GM23248 (cell line): ENCODE results near the gene EPHA7. TPM values are rescaled to one million over a fixed set of nuclear protein-coding genes. Genes with fewer than 3 reads are reported as not detected.

ENCODE experiments used
- DNase-seq: peaks from one replicate; pipeline ENCODE4 v3.0.0-alpha.2; 2015
- H2AFZ ChIP-seq: fragments of 200-600 bp; sonication (generic); 2 replicates; pipeline ENCODE4 v1.6.1; 2016; ENCODE audit warnings: antibody characterized with exemption
- H3F3A ChIP-seq: fragments of 200-600 bp; sonication (generic); 2 replicates; pipeline ENCODE4 v1.6.1; 2016; ENCODE audit warnings: mild to moderate bottlenecking, antibody characterized with exemption, mixed run types; ENCODE audit not compliant: insufficient read depth
- H3K27ac ChIP-seq: fragments of 200-600 bp; sonication (generic); 2 replicates; pipeline ENCODE4 v1.5.1; 2016; ENCODE audit warnings: mild to moderate bottlenecking
- H3K27me3 ChIP-seq: fragments of 200-600 bp; sonication (generic); replicated peaks from 2 replicates; pipeline ENCODE4 v1.6.1; 2016; ENCODE audit warnings: mild to moderate bottlenecking; ENCODE audit not compliant: insufficient read depth
- H3K36me3 ChIP-seq: fragments of 200-600 bp; sonication (generic); 2 replicates; pipeline ENCODE4 v1.6.1; 2016; ENCODE audit warnings: low read depth, mild to moderate bottlenecking
- H3K4me1 ChIP-seq: fragments of 200-600 bp; sonication (generic); 2 replicates; pipeline ENCODE4 v1.6.1; 2016; ENCODE audit warnings: mild to moderate bottlenecking; ENCODE audit not compliant: insufficient read depth
- H3K4me2 ChIP-seq: fragments of 200-600 bp; sonication (generic); one replicate; pipeline ENCODE4 v1.6.1; 2016; ENCODE audit warnings: mild to moderate bottlenecking; ENCODE audit not compliant: unreplicated experiment
- H3K4me3 ChIP-seq: fragments of 200-600 bp; sonication (generic); 2 replicates; pipeline ENCODE4 v1.5.1; 2016; ENCODE audit warnings: mild to moderate bottlenecking
- H3K79me2 ChIP-seq: fragments of 200-600 bp; sonication (generic); 2 replicates; pipeline ENCODE4 v1.6.1; 2016; ENCODE audit warnings: mild to moderate bottlenecking; ENCODE audit not compliant: insufficient read depth
- H3K9ac ChIP-seq: fragments of 200-600 bp; sonication (generic); 2 replicates; pipeline ENCODE4 v1.6.1; 2016; ENCODE audit warnings: mild to moderate bottlenecking
- H3K9me2 ChIP-seq: fragments of 200-600 bp; sonication (generic); 2 replicates; pipeline ENCODE4 v1.6.1; 2016; ENCODE audit warnings: mixed run types, mild to moderate bottlenecking, moderate library complexity; ENCODE audit not compliant: insufficient read depth
- H3K9me3 ChIP-seq: fragments of 200-600 bp; sonication (generic); one replicate; pipeline ENCODE4 v1.6.1; 2017; ENCODE audit warnings: low read depth
- H4K20me1 ChIP-seq: fragments of 200-600 bp; sonication (generic); 2 replicates; pipeline ENCODE4 v1.6.0; 2016; ENCODE audit not compliant: insufficient read depth
- EZH2 ChIP-seq: fragments of 200-600 bp; sonication (generic); IDR thresholded peaks from 2 replicates; pipeline ENCODE4 v1.6.1; 2018; ENCODE audit warnings: antibody characterized with exemption, mild to moderate bottlenecking; ENCODE audit not compliant: insufficient read depth, poor library complexity, severe bottlenecking
- EZH2phosphoT487 ChIP-seq: fragments of 200-600 bp; sonication (generic); IDR thresholded peaks from 2 replicates; pipeline ENCODE4 v1.6.1; 2018; ENCODE audit warnings: antibody characterized with exemption, moderate library complexity, mild to moderate bottlenecking, low read depth; ENCODE audit not compliant: insufficient read depth
- WGBS, 2 experiments: methylation state at CpG; one replicate each; pipeline ENCODE4 v1.1.6; 2015 to 2017; ENCODE audit warnings: low lambda C conversion rate in 2 of 2, low coverage in 1 of 2; ENCODE audit errors: missing lambda C conversion rate in 2 of 2; 5-methylcytosine and 5-hydroxymethylcytosine counted together
- in situ Hi-C: fragments of 300-500 bp; cut with MboI; formaldehyde crosslinking; loops from 2 replicates; pipeline ENCODE4 v1.15.0; 2020
- polyA plus RNA-seq: library from polyadenylated mRNA; unstranded; fragments of >200 nt; fragmentation: Nextera tagmentation; extraction: Ambion mirVana; gene quantifications from 2 replicates; pipeline ENCODE4 v1.2.1, GENCODE V29; 2016
- total RNA-seq: library from RNA; depleted of rRNA; stranded (reverse); fragments of >200 nt; shearing (Covaris generic); gene quantifications from 2 replicates; pipeline ENCODE4 v1.2.3, GENCODE V29; 2014

Gene EPHA7
- total and polyA plus RNA-seq, 2 experiments from 2014 or later = not detected

DNA sequence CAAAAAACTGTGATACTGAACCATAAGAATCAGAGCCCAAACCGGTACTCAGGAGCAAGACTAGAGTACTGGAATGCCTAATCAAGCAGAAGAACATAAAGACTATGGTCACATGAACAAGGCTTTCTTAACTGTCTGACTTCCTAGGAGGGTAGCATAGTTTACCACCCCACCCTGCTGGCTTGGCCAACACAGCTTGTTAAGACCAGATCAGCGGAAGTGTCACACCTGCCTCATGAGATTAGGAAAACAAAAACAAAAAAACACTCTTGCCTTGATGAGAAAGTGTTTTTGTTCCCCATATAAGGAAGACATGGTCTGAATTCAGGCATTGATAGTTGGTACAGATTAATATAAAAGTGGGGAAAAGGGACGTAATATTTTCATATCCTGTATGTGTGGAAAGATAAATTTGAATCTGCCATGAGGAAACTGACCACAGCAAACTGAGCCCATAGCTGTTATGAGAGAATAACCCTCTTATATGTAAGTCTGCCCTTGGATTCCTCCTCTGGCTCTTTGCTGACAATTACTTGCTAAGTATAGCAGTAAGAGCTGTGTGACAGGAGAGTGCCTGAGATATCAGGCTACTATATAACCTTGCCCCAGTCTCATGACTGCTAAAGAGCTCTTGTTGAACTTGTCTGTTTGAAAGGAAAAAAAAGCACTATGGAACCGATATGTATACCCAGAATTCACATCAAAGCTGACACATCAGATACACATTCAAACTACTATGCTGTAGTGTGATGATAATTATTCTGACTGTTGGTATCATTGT is 197.1 kb downstream of the EPHA7 start:
- in situ Hi-C loops = no loop called here
- no peak for DNase-seq
- Histone ChIP-seq H4K20me1 (no peaks in the 10 kb centered on the region), H3K4me1 (no peaks in the 10 kb centered on the region), H3F3A (no peaks in the 10 kb centered on the region), H3K27me3 (no peaks in the 10 kb centered on the region), H3K79me2 (no peaks in the 10 kb centered on the region), H3K4me3 (no peak overlapping the region), H3K9me3 (no peaks in the 10 kb centered on the region), H3K4me2 (no peak overlapping the region), H3K36me3 (no peaks in the 10 kb centered on the region), H3K9ac (no peak overlapping the region), H2AFZ (no peak overlapping the region), H3K27ac (no peak overlapping the region), H3K9me2 (no peaks in the 10 kb centered on the region)
- TF ChIP-seq EZH2phosphoT487 = no peak
- TF ChIP-seq EZH2 = no peak
- 13 to 17% methylated on average over 4 of the region's 4 CpGs for WGBS, 2 experiments

- no peaks in the 10 kb centered on the region for H3F3A ChIP-seq
- no peak overlapping the region for H3K9ac ChIP-seq
- no peaks in the 10 kb centered on the region for H3K4me1 ChIP-seq
- H3K9me2 ChIP-seq = no peaks in the 10 kb centered on the region
- WGBS, 2 experiments = 19 to 31% methylated on average over 1 of the region's 1 CpG
- in situ Hi-C loops = no loop called here
- H4K20me1 ChIP-seq = no peaks in the 10 kb centered on the region
- H3K9me3 ChIP-seq = no peaks in the 10 kb centered on the region
- H2AFZ ChIP-seq = no peak overlapping the region
- H3K27ac ChIP-seq = no peak overlapping the region
- H3K4me3 ChIP-seq = no peak overlapping the region
- H3K36me3 ChIP-seq = no peaks in the 10 kb centered on the region
- DNase-seq = no peak
- no peak for TF ChIP-seq EZH2phosphoT487
- TF ChIP-seq EZH2 = no peak
- H3K79me2 ChIP-seq = no peaks in the 10 kb centered on the region
- H3K4me2 ChIP-seq = no peak overlapping the region
- no peaks in the 10 kb centered on the region for H3K27me3 ChIP-seq
These were observed 199.9 kb downstream of the EPHA7 start for GRCh38 chr6:93219447-93219846.

DNA sequence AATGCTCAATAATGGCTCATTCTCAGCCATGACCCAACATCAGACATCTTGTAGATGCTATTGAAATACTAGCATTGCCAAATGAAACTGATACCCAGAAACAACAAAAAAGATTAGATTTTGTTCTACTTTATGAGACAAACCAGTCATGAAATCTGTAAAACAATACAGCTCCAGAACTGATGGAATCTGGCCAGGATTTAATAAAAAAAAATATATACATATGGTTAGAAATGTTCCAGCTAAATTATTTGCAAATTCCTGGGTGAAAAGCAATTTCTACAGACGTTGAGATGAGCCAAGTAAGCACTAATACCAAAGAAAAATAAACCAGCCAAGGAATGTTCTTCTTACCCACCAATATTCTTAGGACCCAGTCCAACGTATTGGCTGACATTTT is 201.3 kb downstream of the EPHA7 start:
- no peak for DNase-seq
- H3K4me1 ChIP-seq = no peaks in the 10 kb centered on the region
- in situ Hi-C loops = no loop called here
- H3K9me3 ChIP-seq = no peaks in the 10 kb centered on the region
- no peaks in the 10 kb centered on the region for H3K36me3 ChIP-seq
- H3K79me2 ChIP-seq = no peaks in the 10 kb centered on the region
- no peaks in the 10 kb centered on the region for H3K27me3 ChIP-seq
- H3K9me2 ChIP-seq = no peaks in the 10 kb centered on the region
- no peak overlapping the region for H2AFZ ChIP-seq
- no peaks in the 10 kb centered on the region for H4K20me1 ChIP-seq
- TF ChIP-seq EZH2phosphoT487 = no peak
- no peak for TF ChIP-seq EZH2
- WGBS, 2 experiments = 0% methylated on average over 2 of the region's 2 CpGs
- H3K27ac ChIP-seq = no peak overlapping the region
- no peak overlapping the region for H3K4me2 ChIP-seq
- H3K4me3 ChIP-seq = no peak overlapping the region
- no peaks in the 10 kb centered on the region for H3F3A ChIP-seq
- no peak overlapping the region for H3K9ac ChIP-seq

DNA sequence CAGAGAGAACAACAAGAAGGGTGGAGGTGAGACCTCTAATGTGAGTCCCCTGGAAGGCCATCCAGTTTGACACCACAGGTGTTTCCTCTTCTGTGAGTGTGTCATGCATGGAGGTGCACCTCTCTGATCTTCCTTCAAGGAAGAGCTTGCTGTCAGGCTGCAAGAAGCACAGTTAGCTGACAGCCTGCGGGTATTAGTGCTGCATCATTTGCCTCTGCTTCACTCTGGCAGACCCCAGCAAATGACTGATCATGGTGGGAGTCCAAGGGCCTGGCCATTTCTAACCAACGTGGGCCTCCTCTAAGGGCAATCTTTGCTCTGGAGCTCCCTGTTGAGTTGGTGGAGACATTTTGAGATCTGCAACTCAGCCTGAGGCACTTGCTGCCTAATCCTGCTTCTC is 206.3 kb downstream of the EPHA7 start:
- no peaks in the 10 kb centered on the region for H3K79me2 ChIP-seq
- DNase-seq = no peak
- no peaks in the 10 kb centered on the region for H4K20me1 ChIP-seq
- no peaks in the 10 kb centered on the region for H3K4me1 ChIP-seq
- in situ Hi-C loops = no loop called here
- no peak for TF ChIP-seq EZH2phosphoT487
- no peak for TF ChIP-seq EZH2
- H3K27ac ChIP-seq = no peak overlapping the region
- no peak overlapping the region for H3K4me2 ChIP-seq
- H3K9me3 ChIP-seq = no peaks in the 10 kb centered on the region
- WGBS, 2 experiments = 0 to 6% methylated on average over 2 of the region's 2 CpGs
- H3K4me3 ChIP-seq = no peak overlapping the region
- H3K9ac ChIP-seq = no peak overlapping the region
- no peaks in the 10 kb centered on the region for H3F3A ChIP-seq
- H3K9me2 ChIP-seq = no peaks in the 10 kb centered on the region
- H3K36me3 ChIP-seq = no peaks in the 10 kb centered on the region
- no peaks in the 10 kb centered on the region for H3K27me3 ChIP-seq
- H2AFZ ChIP-seq = no peak overlapping the region

DNA sequence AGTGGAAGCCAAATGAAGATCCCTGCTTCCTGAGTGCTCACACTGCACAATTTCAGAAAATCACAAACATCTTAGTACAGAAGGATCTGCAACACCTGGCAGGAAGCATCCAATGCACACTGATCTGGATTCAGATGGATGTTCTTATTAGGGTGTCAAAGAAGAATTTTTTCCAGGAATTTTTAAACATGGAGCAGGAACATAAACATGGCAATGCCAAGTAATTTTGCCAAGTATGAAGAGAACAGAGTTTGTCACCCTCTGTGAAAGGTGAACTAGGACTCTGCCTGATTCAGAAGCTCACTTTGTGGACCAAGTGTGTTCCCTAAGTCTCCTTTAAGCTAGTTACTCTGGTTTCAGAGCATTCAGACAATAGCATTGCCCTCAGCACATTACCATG is 208.5 kb downstream of the EPHA7 start:
- no peak overlapping the region for H3K4me3 ChIP-seq
- no peaks in the 10 kb centered on the region for H3K9me3 ChIP-seq
- no peaks in the 10 kb centered on the region for H3K36me3 ChIP-seq
- no peaks in the 10 kb centered on the region for H3K9me2 ChIP-seq
- H3K79me2 ChIP-seq = no peaks in the 10 kb centered on the region
- H3F3A ChIP-seq = no peaks in the 10 kb centered on the region
- no peak overlapping the region for H3K9ac ChIP-seq
- H3K27ac ChIP-seq = no peak overlapping the region
- TF ChIP-seq EZH2 (no peak), EZH2phosphoT487 (no peak)
- no peak overlapping the region for H2AFZ ChIP-seq
- no peaks in the 10 kb centered on the region for H4K20me1 ChIP-seq
- H3K4me2 ChIP-seq = no peak overlapping the region
- no peak for DNase-seq
- in situ Hi-C loops = no loop called here
- H3K27me3 ChIP-seq = no peaks in the 10 kb centered on the region
- no peaks in the 10 kb centered on the region for H3K4me1 ChIP-seq
